Peyer's patch (tissue), 4 donors: ENCODE results near the gene EFEMP1.

Source experiments
- CTCF ChIP-seq, 6 experiments: fragments of 450-650 bp in 4 of 6; fragments of 200-600 bp in 2 of 6; sonication (generic) in 1 of 6; IDR thresholded peaks; one replicate each; pipeline ENCODE4 v1.5.1; 2017 to 2019; ENCODE audit warnings: antibody characterized with exemption in 6 of 6, mild to moderate bottlenecking in 3 of 6, moderate library complexity in 1 of 6
- POLR2A ChIP-seq, 2 donors: fragments of 450-650 bp; IDR thresholded peaks; one replicate each; pipeline ENCODE4 v1.5.1; 2017; ENCODE audit warnings: antibody characterized with exemption in 2 of 2, mild to moderate bottlenecking in 2 of 2, moderate library complexity in 2 of 2

GRCh38 chr2:55954306-55955035 lies 30.9 kb upstream of the EFEMP1 start:
- TF ChIP-seq CTCF (IDR thresholded peaks at IDR 0.05) (no peak), POLR2A (IDR thresholded peaks at IDR 0.05) (no peak)
